H4 (cell line): Measurements from ENCODE around the gene HOXC6. TPM values are rescaled to one million over a fixed set of nuclear protein-coding genes. Genes with fewer than 3 reads are reported as not detected.
"Not testable (repeated sequence)": the region's sequence is repeated elsewhere in the genome, so short reads cannot be mapped to it uniquely, and the experiment has no call there.

Experiments used
- DNase-seq: peaks from one replicate; pipeline ENCODE4 v3.0.0-alpha.2; 2015; ENCODE audit warnings: low spot score
- total RNA-seq: library from RNA; depleted of rRNA; stranded (reverse); fragments of >200 nt; shearing (Covaris generic); gene quantifications from 2 replicates; pipeline ENCODE4 v1.2.3, GENCODE V29; 2014

HOXC6 gene
- total RNA-seq, 1 experiment from 2014 or later: 0.27 TPM

- DNase-seq: no peak
These were observed 13.0 kb downstream of the HOXC6 start for GRCh38 chr12:54041097-54041690.

GRCh38 chr12:54042033-54042432 is 13.8 kb downstream of the HOXC6 start:
- DNase-seq: not testable (repeated sequence)

GRCh38 chr12:54042970-54043853 is 15.0 kb downstream of the HOXC6 start:
- no peak for DNase-seq

GRCh38 chr12:54044425-54045103 is 16.3 kb downstream of the HOXC6 start:
- DNase-seq: no peak

GRCh38 chr12:54045401-54045800 is 17.2 kb downstream of the HOXC6 start:
- no peak for DNase-seq

- DNase-seq: no peak
These were observed 17.8 kb downstream of the HOXC6 start for GRCh38 chr12:54045868-54046521.

GRCh38 chr12:54046809-54047159 is 18.5 kb downstream of the HOXC6 start:
- DNase-seq: no peak

- DNase-seq: no peak
These were observed 19.1 kb downstream of the HOXC6 start for GRCh38 chr12:54047160-54047963.

- no peak for DNase-seq
These were observed 19.7 kb downstream of the HOXC6 start for GRCh38 chr12:54047964-54048303.

GRCh38 chr12:54048406-54049093 is 20.3 kb downstream of the HOXC6 start:
- no peak for DNase-seq

GRCh38 chr12:54049108-54049507 is 20.9 kb downstream of the HOXC6 start:
- no peak for DNase-seq

- DNase-seq: no peak
These were observed 22.2 kb downstream of the HOXC6 start for GRCh38 chr12:54050482-54050810.

- no peak for DNase-seq
These were observed 23.0 kb downstream of the HOXC6 start for GRCh38 chr12:54051026-54051842.

GRCh38 chr12:54051874-54052437 is 23.7 kb downstream of the HOXC6 start:
- no peak for DNase-seq

- no peak for DNase-seq
These were observed 24.3 kb downstream of the HOXC6 start for GRCh38 chr12:54052438-54053002.

GRCh38 chr12:54053003-54053750 is 24.9 kb downstream of the HOXC6 start:
- no peak for DNase-seq

- peak; percentile 43 for DNase-seq
These were observed 25.8 kb downstream of the HOXC6 start, which contains the start of gene HOXC4 for GRCh38 chr12:54053751-54054741. Gene HOXC4, plus strand, starts transcription at chr12:54053835. Its CDS starts 88 bp downstream, at chr12:54053923.
